GM13977 (cell line): ENCODE data around the gene ARHGEF3.
"Not testable (repeated sequence)": the region's sequence is repeated elsewhere in the genome, so short reads cannot be mapped to it uniquely, and the experiment has no call there.

Source experiments
- DNase-seq: peaks from one replicate; pipeline ENCODE4 v3.0.0; 2012; ENCODE audit warnings: low spot score
- in situ Hi-C: fragments of 300-500 bp; cut with MboI; formaldehyde crosslinking; loops from one replicate; pipeline ENCODE4 v1.12.0; 2022; ENCODE audit warnings: low sequenced_read_pairs, low pct_unique_long_range_greater_than_20kb, mixed read lengths, inconsistent platforms; ENCODE audit not compliant: unreplicated experiment
- TF ChIP-seq, protein P1 (sequence below): IDR thresholded peaks from 2 replicates; pipeline ENCODE4 v1.5.1; 2012; ENCODE audit warnings: mild to moderate bottlenecking, control low read depth; ENCODE audit not compliant: insufficient read depth; ENCODE audit errors: extremely low read depth, missing control alignments

Gene ARHGEF3

DNA sequence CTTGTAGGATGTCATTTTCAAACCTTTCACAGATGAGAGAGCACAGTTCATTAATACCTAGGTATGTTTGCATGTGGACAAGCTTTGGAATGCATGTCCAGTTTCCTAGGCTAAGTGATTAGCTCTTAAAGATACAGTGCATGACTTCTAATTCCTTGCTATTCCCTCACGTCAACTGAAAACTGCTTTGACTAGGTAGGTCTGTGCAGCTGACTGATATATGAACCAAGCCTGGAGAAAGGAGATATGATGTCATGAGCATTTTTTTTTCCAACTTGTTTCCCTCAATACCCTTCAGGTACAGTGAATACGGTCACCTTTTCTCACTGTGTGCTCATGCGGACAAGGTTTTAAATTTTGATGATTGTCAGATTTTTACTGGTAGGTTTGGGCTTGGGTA lies 77.1 kb downstream of the ARHGEF3 start:
- in situ Hi-C loops: no loop called here
- DNase-seq: no peak
- TF ChIP-seq, protein P1, sequence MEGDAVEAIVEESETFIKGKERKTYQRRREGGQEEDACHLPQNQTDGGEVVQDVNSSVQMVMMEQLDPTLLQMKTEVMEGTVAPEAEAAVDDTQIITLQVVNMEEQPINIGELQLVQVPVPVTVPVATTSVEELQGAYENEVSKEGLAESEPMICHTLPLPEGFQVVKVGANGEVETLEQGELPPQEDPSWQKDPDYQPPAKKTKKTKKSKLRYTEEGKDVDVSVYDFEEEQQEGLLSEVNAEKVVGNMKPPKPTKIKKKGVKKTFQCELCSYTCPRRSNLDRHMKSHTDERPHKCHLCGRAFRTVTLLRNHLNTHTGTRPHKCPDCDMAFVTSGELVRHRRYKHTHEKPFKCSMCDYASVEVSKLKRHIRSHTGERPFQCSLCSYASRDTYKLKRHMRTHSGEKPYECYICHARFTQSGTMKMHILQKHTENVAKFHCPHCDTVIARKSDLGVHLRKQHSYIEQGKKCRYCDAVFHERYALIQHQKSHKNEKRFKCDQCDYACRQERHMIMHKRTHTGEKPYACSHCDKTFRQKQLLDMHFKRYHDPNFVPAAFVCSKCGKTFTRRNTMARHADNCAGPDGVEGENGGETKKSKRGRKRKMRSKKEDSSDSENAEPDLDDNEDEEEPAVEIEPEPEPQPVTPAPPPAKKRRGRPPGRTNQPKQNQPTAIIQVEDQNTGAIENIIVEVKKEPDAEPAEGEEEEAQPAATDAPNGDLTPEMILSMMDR: no peak

DNA sequence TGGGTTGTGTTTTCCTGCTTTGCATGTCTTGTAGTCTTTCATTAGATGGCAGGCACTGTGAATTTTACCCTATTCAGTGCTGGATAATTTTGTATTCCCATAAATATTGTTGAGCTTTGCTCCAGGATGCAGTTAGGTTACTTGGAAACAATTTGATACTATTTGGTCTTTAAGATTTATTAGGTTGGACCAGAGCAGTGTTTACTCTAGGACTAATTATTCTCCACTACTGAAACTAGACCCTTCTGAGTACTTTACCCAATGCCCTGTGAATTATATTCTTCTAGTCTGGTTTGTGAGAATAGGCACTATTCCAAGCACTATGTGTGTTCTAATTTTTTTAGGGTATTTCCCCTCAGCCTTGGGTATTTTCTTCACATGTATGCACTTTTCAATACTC lies 80.9 kb downstream of the ARHGEF3 start:
- in situ Hi-C loops: no loop called here
- TF ChIP-seq, protein P1: no peak
- DNase-seq: peak; percentile 41

DNA sequence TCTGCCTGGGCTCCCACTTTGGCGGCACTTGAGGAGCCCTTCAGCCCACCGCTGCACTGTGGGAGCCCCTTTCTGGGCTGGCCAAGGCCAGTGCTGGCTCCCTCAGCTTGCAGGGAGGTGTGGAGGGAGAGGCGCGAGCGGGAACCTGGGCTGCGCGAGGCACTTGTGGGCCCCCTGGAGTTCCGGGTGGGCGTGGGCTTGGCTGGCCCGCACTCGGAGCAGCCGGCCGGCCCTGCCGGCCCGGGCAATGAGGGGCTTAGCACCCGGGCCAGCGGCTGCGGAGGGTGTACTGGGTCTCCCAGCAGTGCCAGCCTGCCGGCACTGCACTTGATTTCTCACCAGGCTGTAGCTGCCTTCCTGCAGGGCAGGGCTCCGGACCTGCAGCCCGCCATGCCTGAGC lies 82.9 kb downstream of the ARHGEF3 start:
- DNase-seq, in situ Hi-C loops: not testable (repeated sequence)

DNA sequence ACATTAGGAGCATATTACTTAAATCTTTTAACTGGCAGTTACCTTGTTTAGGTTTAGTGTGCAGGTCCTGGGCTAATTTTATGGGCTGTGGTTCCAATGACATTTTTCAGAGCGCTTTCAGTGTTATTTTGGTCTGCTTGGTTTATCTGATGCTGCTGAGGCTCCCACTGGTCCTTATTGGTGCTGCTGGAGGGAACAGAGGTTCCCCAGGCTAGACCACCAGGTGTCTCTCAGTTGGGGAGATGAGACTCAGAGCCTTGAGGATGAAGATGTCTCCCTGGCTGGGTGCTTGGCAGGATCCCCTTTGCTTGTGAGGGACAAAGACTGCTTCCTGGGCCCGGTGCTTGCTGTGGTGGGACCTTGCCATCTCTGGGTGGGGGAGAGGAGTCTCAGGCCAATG lies 90.4 kb downstream of the ARHGEF3 start:
- DNase-seq: no peak
- in situ Hi-C loops: no loop called here
- TF ChIP-seq, protein P1: peak; percentile 30

DNA sequence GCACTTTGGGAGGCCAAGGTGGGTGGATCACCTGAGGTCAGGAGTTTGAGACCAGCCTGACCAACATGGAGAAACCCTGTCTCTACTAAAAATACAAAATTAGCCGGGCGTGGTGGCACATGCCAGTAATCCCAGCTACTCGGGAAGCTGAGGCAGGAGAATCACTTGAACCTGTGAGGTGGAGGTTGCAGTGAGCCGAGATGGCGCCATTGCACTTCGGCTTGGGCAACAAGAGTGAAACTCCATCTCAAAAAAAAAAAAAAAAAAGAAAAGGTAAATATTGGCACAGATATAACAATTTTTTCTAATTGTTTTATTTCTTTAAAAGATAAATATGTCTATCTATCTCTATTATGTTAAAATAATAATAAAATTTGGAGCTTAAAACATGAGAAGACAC lies 94.3 kb downstream of the ARHGEF3 start:
- TF ChIP-seq, protein P1: peak; percentile 31
- DNase-seq, in situ Hi-C loops: not testable (repeated sequence)

DNA sequence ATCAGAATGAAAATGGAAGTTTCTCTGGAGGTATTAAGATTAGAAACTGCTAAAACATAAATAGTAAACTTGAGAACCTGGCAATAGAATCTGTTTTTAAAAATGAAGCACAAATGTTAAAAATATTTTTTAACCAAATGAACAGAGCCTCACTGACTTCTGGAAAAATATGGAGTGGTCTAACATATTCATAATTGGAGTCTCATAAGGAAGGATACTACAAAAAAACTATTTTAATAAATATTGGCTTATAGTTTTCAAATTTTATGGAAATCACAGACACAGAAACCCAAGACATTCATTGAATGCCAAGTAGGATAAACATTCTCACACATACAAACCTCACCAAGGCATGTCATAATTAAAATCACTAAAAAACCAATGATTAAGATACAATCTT lies 95.1 kb downstream of the ARHGEF3 start:
- DNase-seq: no peak
- in situ Hi-C loops: no loop called here
- TF ChIP-seq, protein P1: no peak

DNA sequence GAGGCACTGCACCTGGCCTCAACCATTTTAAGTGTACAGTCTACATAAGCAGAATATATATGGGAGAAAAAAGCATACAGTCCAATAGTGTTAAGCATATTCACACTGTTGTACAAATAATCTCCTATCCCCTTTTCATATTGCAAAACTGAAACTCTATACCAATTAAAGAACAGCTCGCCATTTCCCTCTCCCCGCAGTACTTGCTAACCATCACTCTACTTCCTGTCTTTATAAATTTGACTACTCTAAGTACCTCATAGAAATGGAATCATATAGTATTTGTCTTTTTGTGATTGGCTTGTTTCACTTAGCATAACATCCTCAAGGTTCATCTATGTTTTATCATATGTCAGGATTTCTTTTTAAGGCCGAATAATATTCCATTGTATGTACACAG lies 97.0 kb downstream of the ARHGEF3 start:
- in situ Hi-C loops: loop anchor here (5.0 kb wide), 1 partner anchor 288 kb away; no protein-coding TSS in a partner anchor
- TF ChIP-seq, protein P1: no peak
- no peak for DNase-seq
